Astrocyte (in vitro differentiated cells and primary cell): ENCODE data around the gene PAM. TPM values are rescaled to one million over a fixed set of nuclear protein-coding genes. Genes with fewer than 3 reads are reported as not detected.

ENCODE experiments used
- DNase-seq: peaks from one replicate; pipeline ENCODE4 v3.0.0-alpha.2; 2010; ENCODE audit warnings: low read depth
- FAIRE-seq: peaks from 2 replicates; lab custom pipeline; 2011; peaks lifted over from hg19 to GRCh38; lab: Jason Lieb, UNC
- H2AFZ ChIP-seq: 2 replicates; pipeline ENCODE4 v1.6.0; 2012; ENCODE audit warnings: low read depth, low read length, inconsistent platforms
- H3K27ac ChIP-seq: 2 replicates; pipeline ENCODE4 v1.5.1; 2011; ENCODE audit warnings: low read depth, low read length, inconsistent platforms
- H3K27me3 ChIP-seq: 2 replicates; pipeline ENCODE4 v1.6.0; 2011; ENCODE audit warnings: low read length, inconsistent platforms; ENCODE audit not compliant: insufficient read depth
- H3K36me3 ChIP-seq: 2 replicates; pipeline ENCODE4 v1.5.1; 2011; ENCODE audit warnings: low read length, inconsistent platforms; ENCODE audit not compliant: insufficient read depth
- H3K4me1 ChIP-seq: 2 replicates; pipeline ENCODE4 v1.5.1; 2011; ENCODE audit warnings: low read length, inconsistent platforms; ENCODE audit not compliant: insufficient read depth
- H3K4me2 ChIP-seq: 2 replicates; pipeline ENCODE4 v1.6.0; 2012; ENCODE audit warnings: low read length, inconsistent platforms
- H3K4me3 ChIP-seq: 2 replicates; pipeline ENCODE4 v1.5.1; 2011; ENCODE audit warnings: low read depth, mild to moderate bottlenecking, low read length, inconsistent platforms; ENCODE audit not compliant: insufficient read depth
- H3K79me2 ChIP-seq: 2 replicates; pipeline ENCODE4 v1.6.0; 2012; ENCODE audit warnings: mild to moderate bottlenecking, low read length, inconsistent platforms; ENCODE audit not compliant: insufficient read depth
- H3K9ac ChIP-seq: 2 replicates; pipeline ENCODE4 v1.6.0; 2012; ENCODE audit warnings: mild to moderate bottlenecking, low read length, inconsistent platforms
- H3K9me3 ChIP-seq: 2 replicates; pipeline ENCODE4 v1.5.1; 2012; ENCODE audit warnings: low read depth, mild to moderate bottlenecking, low read length, inconsistent platforms; ENCODE audit not compliant: insufficient read depth
- H4K20me1 ChIP-seq: 2 replicates; pipeline ENCODE4 v1.6.0; 2012; ENCODE audit warnings: low read length, inconsistent platforms; ENCODE audit not compliant: insufficient read depth
- H3K27ac Mint-ChIP-seq: one replicate; pipeline ENCODE4 v1.8.0; 2021; ENCODE audit warnings: mild to moderate bottlenecking, mixed read lengths; ENCODE audit not compliant: unreplicated experiment
- H3K27me3 Mint-ChIP-seq: one replicate; pipeline ENCODE4 v1.8.0; 2021; ENCODE audit warnings: low read depth, mixed read lengths; ENCODE audit not compliant: unreplicated experiment
- H3K36me3 Mint-ChIP-seq: one replicate; pipeline ENCODE4 v1.8.0; 2021; ENCODE audit warnings: low read depth, mixed read lengths; ENCODE audit not compliant: unreplicated experiment
- H3K4me1 Mint-ChIP-seq: one replicate; pipeline ENCODE4 v1.8.0; 2021; ENCODE audit warnings: low read depth, mixed read lengths; ENCODE audit not compliant: unreplicated experiment
- H3K4me3 Mint-ChIP-seq: one replicate; pipeline ENCODE4 v1.8.0; 2021; ENCODE audit warnings: mild to moderate bottlenecking, moderate library complexity, mixed read lengths; ENCODE audit not compliant: unreplicated experiment
- H3K9me3 Mint-ChIP-seq: one replicate; pipeline ENCODE4 v1.8.0; 2021; ENCODE audit warnings: mild to moderate bottlenecking, mixed read lengths; ENCODE audit not compliant: unreplicated experiment
- EZH2 ChIP-seq: IDR thresholded peaks from 2 replicates; pipeline ENCODE4 v1.6.1; 2012; ENCODE audit warnings: mild to moderate bottlenecking, low read length, inconsistent platforms; ENCODE audit not compliant: insufficient read depth
- total RNA-seq: library from RNA; stranded (reverse); gene quantifications from 2 replicates; pipeline ENCODE4 v1.2.1, GENCODE V29; 2021
- TF ChIP-seq, protein P1 (sequence below): IDR thresholded peaks from 2 replicates; pipeline ENCODE4 v1.5.1; 2011; ENCODE audit warnings: low read depth, mild to moderate bottlenecking, inconsistent platforms, low read length, moderate library complexity; ENCODE audit not compliant: insufficient read depth

The PAM gene
- total RNA-seq, 1 donor from 2014 or later: 301 TPM

DNA sequence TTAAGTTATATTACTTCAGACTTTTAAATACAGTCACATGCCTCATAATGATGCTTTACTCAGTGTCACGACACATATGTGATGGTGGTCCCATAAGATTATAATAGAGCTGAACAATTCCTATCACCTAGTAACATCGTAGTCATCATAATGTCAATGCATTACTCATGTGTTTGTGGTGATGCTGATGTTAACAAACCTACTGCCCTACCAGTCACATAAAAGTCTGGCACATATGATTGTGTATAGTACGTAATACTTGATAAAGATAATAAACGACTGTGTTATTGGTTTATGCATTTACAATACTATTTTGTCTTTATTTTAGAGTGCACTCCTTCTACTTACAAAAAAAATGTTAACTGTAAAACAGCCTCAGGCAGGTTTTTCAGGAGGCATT, 103.7 kb downstream of the PAM start:
- Histone ChIP-seq H2AFZ (no peak overlapping the region), H3K9ac (no peak overlapping the region), H3K4me1 (peaks cover 11% of the 10 kb centered on the region), H4K20me1 (no peaks in the 10 kb centered on the region), H3K9me3 (no peaks in the 10 kb centered on the region), H3K27me3 (no peaks in the 10 kb centered on the region), H3K4me2 (no peak overlapping the region), H3K36me3 (no peaks in the 10 kb centered on the region), H3K27ac (peak overlapping the region; percentile 16), H3K79me2 (no peaks in the 10 kb centered on the region), H3K4me3 (no peak overlapping the region)
- Mint-ChIP-seq H3K4me3 (no peak overlapping the region), H3K36me3 (peaks cover 3% of the 10 kb centered on the region), H3K9me3 (no peaks in the 10 kb centered on the region), H3K4me1 (peaks cover 10% of the 10 kb centered on the region), H3K27me3 (no peaks in the 10 kb centered on the region), H3K27ac (no peak overlapping the region)
- no peak for FAIRE-seq
- DNase-seq: peak; percentile 60
- TF ChIP-seq, protein P1, sequence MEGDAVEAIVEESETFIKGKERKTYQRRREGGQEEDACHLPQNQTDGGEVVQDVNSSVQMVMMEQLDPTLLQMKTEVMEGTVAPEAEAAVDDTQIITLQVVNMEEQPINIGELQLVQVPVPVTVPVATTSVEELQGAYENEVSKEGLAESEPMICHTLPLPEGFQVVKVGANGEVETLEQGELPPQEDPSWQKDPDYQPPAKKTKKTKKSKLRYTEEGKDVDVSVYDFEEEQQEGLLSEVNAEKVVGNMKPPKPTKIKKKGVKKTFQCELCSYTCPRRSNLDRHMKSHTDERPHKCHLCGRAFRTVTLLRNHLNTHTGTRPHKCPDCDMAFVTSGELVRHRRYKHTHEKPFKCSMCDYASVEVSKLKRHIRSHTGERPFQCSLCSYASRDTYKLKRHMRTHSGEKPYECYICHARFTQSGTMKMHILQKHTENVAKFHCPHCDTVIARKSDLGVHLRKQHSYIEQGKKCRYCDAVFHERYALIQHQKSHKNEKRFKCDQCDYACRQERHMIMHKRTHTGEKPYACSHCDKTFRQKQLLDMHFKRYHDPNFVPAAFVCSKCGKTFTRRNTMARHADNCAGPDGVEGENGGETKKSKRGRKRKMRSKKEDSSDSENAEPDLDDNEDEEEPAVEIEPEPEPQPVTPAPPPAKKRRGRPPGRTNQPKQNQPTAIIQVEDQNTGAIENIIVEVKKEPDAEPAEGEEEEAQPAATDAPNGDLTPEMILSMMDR: no peak
- TF ChIP-seq EZH2: no peak

DNA sequence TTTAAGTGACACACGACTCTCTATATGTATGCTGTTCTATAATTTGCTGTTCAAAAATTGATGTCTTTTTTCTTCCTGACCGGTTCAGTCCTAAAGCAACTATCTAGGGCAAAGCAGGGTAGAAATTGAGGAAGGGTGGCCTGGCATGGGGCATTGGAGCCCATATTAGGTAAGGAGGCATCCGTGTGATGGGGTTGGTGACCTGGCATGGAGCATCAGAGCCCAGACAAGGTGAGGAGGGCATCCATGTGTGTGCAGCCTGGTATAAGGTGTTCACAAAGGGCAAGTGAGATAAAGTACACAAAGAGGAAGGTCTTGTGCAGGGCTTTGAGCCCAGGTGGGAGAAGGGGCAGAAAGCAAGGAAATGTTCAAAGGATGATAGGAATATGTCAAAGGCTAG, 104.9 kb downstream of the PAM start:
- Mint-ChIP-seq H3K4me3 (no peak overlapping the region), H3K36me3 (peaks cover 3% of the 10 kb centered on the region), H3K27ac (no peak overlapping the region), H3K4me1 (peaks cover 16% of the 10 kb centered on the region), H3K27me3 (no peaks in the 10 kb centered on the region), H3K9me3 (no peaks in the 10 kb centered on the region)
- Histone ChIP-seq H3K36me3 (no peaks in the 10 kb centered on the region), H3K9ac (no peak overlapping the region), H3K27me3 (no peaks in the 10 kb centered on the region), H3K79me2 (no peaks in the 10 kb centered on the region), H3K27ac (no peak overlapping the region), H3K4me2 (no peak overlapping the region), H3K4me1 (peaks cover 18% of the 10 kb centered on the region), H3K4me3 (no peak overlapping the region), H4K20me1 (no peaks in the 10 kb centered on the region), H3K9me3 (no peaks in the 10 kb centered on the region), H2AFZ (no peak overlapping the region)
- FAIRE-seq (no peak), DNase-seq (no peak)
- TF ChIP-seq, protein P1: no peak
- no peak for TF ChIP-seq EZH2

DNA sequence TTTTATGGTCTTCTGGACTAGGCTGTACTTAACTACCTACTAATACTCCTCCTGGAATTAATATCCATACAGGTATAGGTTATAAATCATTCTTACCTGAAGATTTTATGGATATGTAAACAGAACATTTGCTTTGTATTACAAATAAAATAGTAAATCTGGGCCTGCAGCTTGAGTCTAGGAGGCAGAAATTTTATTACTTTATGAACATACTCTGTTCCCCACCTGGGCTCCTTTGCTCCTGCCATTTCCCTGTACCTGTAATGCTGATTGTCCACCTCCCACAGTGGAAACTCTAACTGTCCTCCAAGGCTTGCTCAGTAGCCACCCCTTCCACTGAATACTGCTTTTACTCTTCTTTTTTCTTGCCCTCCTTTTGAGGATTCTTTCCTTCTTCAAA, 108.0 kb downstream of the PAM start:
- no peak overlapping the region for H3K9ac ChIP-seq
- H3K36me3 Mint-ChIP-seq: peaks cover 3% of the 10 kb centered on the region
- no peaks in the 10 kb centered on the region for H4K20me1 ChIP-seq
- no peak overlapping the region for H3K4me2 ChIP-seq
- no peaks in the 10 kb centered on the region for H3K36me3 ChIP-seq
- H3K27ac ChIP-seq: no peak overlapping the region
- H3K27me3 Mint-ChIP-seq: no peaks in the 10 kb centered on the region
- TF ChIP-seq, protein P1: no peak
- no peak for TF ChIP-seq EZH2
- DNase-seq (no peak), FAIRE-seq (no peak)
- peaks cover 4% of the 10 kb centered on the region for H3K79me2 ChIP-seq
- H3K9me3 Mint-ChIP-seq: no peaks in the 10 kb centered on the region
- no peak overlapping the region for H3K27ac Mint-ChIP-seq
- H3K4me1 Mint-ChIP-seq: peaks cover 15% of the 10 kb centered on the region
- H3K4me3 Mint-ChIP-seq: no peak overlapping the region
- H2AFZ ChIP-seq: no peak overlapping the region
- no peaks in the 10 kb centered on the region for H3K9me3 ChIP-seq
- H3K4me3 ChIP-seq: no peak overlapping the region
- peaks cover 17% of the 10 kb centered on the region for H3K4me1 ChIP-seq
- no peaks in the 10 kb centered on the region for H3K27me3 ChIP-seq
